NCI-H748 (cell line): ENCODE results near the gene WDR7.

ENCODE experiments used
- DNase-seq: peaks from one replicate; lab custom pipeline; 2025; ENCODE audit not compliant: unreplicated experiment; lab: John Stamatoyannopoulos, UW

Gene WDR7

DNA sequence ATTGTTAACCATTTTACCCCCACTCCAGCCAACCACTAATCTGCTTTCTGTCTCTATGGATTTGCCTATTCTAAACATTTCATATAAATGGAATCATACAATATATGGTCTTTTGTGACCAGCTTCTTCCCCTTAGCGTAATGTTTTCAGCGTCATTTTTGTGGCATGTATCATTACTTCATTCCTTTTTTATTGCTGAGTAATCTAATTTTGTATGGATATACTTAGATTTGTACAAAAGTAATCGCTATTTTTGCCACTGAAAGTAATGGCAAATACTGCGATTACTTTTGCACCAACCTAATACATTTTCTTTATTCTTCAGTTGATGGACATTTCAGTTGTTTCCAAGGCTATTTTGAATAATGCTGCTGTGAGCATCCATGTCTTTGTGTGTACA lies 227.6 kb downstream of the WDR7 start:
- no peak for DNase-seq

DNA sequence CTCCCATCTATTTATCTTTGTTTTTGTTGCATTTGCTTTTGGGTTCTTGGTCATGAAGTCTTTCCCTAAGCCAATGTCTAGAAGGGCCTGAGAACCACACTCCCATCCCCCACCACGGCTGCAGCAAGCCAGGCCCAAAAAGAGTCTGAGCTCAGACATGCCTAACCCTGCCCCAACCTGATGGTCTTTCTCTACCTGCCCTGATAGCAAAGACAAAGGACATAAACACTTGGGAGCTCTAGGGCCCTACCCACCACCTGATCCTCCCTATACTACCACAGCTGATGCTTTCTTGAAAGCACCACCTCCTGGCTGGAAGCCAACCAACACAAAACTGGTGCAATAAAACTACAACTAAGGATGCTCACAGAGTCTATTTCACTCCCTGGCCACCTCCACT lies 233.4 kb downstream of the WDR7 start:
- peak; percentile 26 for DNase-seq

DNA sequence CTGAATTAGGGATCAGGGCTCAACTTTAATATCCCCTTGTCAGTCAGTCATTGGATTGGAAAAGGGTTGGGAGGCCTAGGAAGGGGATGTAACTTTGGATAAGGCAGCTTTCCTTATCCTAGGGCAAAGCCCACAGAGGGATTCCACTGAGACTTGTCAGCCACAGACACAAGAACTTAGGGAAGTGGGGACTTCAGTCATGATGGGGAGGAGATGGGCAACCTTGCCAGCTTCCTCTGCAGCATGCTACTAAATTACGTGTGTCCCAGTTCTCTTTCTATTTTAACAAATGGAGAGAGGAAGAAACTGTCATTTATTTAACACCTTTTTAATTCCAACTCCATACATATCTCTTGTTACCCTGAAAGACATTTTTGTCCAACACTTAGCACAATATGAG lies 237.8 kb downstream of the WDR7 start:
- DNase-seq = no peak

DNA sequence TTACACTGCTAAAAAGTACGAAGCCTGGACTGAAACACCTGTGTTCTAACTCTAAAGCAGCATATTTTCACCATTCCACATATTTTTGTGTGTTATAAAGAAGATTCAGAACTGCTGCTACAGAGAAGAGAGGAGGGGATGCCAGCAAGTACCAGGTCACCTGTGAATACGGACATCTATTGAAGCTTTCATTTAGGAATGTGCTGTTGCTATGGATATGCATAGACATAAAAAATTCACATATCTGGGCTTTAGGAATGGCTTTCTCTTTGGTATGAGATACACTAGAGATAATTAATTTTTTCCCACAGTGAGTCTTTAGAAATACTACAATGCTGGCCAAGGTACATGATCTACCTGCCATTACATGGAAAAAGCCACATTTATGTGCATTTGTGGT lies 238.5 kb downstream of the WDR7 start:
- DNase-seq = no peak

DNA sequence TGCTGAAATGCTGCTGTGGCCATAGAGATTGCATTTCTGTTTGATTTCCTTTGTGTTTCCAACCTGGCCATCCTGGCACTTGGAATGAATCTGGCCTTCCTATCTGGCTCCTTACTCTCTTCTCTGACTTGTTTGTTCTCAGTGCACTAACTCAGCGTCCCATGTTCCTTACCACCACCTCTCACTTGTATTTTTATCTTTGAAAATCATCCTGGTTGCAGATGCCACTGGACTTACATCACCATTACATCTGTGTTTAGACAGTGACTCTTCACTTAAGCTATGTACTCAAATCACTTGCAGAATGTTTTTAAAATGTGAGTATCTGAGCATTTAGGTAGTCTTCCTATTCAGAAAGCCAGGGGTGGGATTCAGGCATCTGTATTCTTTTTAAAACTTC lies 239.5 kb downstream of the WDR7 start:
- no peak for DNase-seq

DNA sequence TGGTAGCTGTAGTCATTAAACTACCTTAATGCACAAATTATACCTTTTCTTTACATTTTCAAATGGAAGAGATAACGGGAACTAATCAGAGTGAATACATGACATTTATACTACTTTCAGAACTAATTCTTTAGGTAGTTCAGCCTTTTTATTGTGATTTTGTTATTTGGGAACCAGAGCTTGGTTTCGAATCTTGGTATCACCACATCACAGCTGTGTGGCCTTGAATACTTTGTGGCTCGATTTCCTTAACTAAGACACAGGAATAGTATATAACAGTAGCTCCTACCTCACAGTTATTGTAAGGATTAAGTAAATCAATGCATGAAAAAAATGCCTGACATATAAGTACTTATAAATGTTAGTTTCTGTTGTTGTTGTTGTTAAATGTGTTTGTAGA lies 240.0 kb downstream of the WDR7 start:
- DNase-seq = no peak

DNA sequence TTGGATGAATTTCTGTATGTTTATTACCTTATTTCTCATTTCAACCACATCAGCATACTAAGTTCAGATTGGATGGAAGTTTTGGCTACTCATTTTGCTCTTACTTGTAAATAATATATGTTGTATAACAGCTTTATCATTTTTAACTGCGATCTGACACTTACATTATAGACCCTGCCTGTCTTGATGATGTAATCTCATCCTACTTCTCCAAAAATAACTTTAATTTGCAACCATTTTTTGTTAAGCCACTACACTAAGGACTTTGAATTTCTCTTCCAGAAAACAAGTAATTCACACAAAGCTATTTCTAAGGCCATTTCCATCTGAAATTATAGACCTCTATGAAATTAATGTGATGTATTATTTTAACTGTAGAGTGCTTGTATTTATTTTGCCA lies 240.7 kb downstream of the WDR7 start:
- no peak for DNase-seq

DNA sequence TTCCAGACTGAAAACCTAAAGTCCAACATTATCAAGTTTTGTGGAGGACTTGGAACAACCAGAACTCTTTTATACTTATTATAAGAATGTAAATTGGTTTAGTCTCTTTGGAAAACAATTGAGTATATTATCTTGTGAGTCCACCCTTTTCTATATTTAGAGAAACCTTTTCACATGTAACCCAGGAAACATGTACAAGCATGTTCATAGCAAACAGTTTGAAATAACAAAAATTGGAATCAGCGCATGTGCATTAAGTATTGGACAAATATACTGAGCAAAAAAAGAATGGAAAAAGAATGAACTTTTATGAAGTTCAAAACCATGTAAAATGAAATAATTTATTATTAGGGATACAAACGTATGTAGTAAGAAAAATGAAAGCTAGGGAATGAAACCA lies 246.0 kb downstream of the WDR7 start:
- no peak for DNase-seq

DNA sequence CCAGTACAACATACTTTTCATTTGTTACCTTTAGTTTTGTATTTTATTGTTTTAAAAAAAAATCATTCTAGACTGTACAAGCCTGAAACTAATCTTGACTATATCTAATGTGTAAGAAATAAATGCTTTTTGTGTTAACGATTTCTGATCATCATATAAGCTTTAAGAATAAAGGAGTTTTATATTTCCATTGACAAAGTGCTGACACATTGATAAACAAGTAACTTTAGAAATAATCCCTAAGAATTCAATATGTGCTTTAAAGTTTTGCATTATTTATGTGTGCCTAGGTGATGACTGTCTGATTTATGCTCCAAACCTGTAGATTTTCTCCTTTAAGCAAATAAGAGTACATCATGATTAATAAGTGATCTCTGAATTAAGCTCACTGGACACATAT lies 248.5 kb downstream of the WDR7 start:
- DNase-seq = no peak

DNA sequence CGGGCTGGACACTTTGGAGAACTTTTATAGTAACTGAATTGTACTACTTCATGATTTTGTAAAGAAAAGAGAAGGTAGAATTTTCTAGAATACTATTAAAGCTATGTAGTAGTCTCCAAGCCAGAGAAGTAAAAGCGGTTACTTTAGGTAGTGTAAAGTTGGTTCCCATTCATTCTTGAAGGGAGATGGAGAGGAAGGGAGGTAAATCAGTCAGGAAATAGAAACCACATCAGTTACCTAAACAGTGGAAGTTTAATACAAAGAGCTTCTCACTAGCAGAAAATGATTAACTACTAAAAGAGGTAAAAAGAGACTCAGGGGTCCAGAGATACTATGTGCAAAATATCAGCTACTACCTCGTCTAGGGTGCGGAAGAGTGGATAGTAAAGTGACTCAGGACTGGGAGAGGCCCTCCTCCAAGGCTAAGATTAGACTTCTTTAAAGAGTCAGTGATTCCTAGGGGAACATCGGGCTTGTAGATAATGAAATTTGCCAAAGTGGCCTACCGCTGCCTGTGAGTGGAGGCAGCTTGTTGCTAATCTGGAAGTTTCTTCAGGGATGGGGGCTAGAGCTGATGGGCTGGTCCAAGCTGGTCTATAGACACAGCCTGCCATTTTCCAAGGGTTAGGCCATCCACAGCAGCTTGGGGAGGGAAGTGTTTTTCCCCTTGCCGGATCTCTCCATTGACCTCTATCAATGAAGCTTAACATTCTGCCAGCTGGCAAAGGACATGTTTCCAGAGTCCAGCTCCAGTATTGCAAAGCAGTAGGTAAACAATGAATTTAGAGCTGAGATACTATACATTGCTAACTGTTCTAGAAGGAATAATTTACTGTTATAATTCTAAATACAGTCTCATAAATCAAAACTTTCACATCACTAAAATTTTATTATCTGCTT lies 249.3 kb downstream of the WDR7 start:
- DNase-seq = no peak

DNA sequence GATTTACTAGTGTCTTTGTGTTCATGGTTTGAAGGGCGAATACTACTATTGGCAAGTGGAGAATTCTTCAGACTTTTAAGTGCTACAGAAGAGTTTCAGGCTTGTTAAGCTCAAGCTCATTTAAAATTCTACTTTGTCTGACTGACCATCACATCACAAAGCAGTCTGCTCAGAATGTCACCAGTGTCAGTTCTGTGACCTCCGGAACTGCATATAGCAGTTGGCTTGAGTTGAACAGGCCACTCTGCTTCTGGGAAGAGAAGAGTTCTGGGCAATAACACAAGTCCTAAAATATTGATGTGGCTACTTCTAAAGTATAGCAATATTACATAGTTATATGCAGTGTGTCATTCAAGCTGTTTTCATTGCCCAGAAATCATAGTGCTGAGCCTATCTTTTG lies 250.8 kb downstream of the WDR7 start:
- DNase-seq = no peak

DNA sequence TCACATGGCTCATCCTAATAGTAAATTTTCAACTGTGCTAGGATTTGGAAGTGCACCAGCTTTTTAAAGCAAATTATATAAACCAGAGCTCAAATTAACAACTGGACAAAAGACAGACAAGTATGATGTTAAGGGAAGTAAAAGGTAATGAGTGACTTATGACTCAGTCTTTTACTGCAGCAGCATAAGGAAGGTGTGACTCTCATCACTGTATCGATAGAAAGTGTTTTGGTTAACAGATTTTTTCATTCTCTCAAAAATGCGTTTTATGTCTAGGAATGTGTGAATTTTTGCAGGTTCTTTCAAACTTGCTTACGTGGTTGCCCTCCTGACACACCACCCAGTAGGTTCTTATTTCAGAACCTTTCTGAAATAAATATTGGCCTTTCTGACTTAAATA lies 251.5 kb downstream of the WDR7 start:
- no peak for DNase-seq

DNA sequence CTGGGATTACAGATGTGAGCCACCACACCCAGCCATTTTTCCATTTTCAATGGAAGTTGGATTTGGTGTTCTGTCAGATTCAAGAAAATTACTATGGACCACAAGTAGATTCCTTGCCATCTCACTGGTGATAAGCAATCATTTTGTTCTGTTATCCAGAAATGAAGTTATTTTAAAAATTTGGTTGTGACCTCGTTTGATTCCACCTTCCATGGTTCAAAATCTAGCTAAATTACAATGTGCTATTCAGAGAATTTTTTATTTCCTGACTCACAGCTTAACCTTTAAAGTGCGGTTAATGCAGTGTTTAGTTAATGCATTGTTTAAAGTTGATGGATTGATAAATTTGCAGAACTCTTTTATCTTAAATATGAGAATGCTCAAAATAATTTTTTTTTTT lies 252.5 kb downstream of the WDR7 start:
- no peak for DNase-seq

DNA sequence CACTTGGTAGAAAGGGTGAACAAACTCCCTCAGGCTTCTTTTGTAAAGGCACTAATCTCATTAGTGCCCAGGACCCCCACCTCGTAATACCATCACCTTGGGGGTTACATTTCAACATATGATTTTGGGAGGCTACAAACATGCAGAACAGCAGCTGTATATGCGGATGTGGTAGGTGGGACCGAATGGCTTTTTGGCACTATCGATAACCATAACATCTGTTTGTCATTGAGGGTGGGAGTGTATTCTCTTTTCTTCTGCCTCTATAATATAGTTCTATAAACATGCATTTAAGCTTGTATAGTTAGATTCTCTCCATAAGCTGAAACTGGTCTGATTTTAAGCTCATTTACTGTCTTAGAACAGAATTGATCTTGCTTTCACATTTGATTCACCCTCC lies 256.6 kb downstream of the WDR7 start:
- no peak for DNase-seq

DNA sequence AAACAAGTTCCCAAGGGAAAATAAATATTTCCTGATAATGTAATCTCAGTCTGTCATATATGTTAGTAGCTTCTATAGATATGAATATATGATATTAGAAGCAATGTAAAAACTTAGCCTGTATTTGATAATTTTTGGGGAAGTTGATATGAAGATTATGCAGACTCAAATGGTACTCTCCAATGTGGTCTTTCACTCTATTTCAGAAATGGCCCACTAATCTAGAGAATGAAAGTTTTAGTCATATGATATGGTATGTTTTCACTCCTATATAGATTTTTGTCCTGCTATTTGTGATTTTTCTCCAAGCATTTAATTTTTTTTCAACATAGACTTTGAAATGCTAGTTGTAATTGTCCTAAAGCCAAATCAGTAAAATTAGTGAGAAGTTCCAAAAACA lies 259.1 kb downstream of the WDR7 start:
- no peak for DNase-seq

DNA sequence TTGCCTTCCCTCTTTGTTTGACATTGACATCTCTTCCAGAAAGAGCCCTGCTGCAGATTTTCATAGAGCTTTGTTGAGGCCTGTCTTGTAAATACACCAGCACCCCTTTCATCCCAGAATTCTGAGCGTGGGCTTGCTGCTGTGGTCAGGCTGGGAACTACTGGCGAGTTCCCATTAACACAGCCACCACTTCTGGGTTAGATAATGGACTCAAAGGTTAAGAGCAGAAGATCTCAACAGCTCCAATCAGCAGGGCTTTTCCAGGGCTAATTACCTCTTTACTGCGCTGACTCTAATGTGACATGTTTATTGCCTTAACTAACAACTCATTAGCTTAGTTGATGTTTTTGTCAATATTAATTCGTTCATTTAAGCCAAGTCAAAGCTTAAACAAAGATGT lies 259.8 kb downstream of the WDR7 start:
- peak; percentile 94 for DNase-seq

DNA sequence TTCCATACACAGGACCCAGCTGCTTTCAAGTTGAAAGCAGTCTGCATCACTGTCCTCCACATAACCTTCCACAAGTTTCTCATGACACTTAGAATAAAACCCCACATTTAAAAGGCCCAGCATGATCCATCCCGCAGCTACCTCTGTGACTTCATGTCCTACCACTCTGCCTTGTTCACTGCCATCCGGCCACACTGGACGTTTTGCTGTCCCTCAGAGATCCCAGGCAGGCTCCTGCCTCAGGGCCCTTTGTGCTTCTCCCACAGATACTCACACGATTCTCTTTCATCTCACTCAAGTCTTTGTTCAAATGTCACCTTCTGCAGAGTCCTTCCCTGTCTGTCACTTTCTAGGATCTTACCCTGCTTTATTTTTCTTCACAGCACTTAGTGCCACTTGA lies 262.8 kb downstream of the WDR7 start:
- no peak for DNase-seq

DNA sequence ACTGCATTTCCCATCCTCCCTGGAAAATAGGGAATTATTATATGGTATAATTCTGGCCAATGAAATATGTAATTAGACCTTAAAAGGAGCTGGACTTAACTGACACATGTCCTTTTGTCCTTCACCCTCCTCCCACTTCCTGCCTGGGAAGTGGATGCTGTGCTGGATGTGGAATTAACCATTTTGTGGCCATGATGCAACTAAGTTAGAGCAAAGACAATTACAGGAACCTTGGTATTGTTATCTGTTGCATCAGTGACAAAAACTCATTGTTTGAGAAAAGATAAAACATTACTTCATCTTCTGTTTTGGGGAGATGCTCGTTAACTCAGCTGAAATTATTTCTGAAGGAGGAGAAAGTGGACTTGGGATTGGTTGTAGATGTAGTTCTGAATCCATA lies 268.0 kb downstream of the WDR7 start:
- DNase-seq = no peak

DNA sequence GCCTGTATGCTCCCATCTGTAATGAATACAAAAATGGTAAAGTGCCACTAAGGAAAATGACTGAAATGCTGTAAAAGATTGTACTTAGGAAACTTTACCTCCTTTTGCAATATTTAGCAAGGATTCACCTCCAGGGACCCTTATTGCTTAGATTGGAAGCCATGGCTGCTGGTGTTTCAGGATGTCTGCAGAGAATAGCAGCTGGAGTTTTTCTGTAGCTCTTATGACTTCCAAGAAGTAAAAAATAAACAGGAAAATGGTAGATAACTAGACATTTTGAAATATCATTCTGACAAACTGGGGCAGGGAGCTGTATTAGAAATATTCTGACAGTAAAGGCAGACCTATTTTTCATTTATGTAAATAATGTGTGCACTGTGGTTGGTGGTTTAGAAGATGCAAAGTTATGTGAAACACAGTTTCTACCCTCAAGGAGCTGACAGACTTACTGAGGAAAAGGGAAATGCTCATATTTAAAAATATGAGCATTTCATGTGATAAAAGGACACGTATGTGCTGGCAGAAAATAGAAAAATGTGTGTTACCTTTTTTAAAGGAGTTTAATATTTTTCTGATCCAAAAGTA lies 270.8 kb downstream of the WDR7 start:
- no peak for DNase-seq

DNA sequence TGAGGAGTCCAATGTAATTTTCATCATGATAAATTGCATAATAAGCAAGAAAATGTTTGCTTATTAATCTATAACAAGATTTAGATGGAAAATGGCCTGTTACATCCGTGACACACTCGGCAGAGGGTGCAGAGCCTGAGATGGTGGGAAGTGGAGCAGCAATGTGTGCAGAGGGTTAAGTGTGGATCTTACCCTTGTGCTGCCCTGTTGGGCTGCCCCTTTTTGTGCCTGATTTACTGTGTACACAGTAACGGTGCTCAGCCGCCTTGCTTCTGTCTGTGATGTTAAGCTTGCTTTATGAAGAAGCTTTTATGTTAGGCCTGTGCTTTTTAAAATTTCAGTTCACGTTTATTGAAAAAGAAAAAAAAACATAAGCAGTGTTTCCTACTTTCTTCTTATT lies 275.6 kb downstream of the WDR7 start:
- no peak for DNase-seq

DNA sequence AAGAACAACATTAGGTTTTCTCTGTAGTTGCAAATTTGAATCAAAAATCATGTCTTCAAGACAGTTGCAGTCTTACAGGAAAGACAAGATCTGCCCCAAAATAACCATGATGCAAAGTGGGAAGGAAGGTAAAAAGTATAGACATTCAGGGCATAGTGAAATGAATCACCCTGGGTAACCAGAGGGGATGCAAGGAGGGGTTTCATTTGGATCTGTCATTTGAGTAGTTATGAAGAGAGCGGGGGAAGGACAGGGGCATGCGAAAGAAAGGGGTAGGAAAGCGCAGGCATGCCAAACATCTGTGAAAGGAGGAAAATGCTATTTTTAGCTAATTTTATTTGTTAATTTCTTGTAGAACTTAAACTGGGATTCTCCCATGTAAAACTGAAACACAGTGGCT lies 276.6 kb downstream of the WDR7 start:
- DNase-seq = no peak

DNA sequence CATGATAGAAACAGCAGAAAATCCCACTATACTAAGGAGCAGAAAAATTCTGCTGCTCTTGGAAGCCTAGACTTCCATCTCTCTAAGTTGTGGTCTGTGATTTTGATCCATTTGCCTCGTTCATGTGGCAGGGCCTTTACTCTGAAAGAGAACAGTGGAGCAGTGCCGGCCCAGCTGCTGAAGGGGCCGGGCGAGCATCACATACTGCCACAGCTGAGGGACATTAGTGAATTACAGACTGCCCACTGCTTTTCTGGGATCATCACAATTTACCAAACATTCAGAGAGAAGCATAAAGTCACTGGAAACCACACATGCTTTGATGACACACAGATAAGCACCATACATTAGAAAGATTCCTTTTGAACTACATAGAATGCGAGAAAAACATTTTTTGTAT lies 278.7 kb downstream of the WDR7 start:
- DNase-seq = no peak

DNA sequence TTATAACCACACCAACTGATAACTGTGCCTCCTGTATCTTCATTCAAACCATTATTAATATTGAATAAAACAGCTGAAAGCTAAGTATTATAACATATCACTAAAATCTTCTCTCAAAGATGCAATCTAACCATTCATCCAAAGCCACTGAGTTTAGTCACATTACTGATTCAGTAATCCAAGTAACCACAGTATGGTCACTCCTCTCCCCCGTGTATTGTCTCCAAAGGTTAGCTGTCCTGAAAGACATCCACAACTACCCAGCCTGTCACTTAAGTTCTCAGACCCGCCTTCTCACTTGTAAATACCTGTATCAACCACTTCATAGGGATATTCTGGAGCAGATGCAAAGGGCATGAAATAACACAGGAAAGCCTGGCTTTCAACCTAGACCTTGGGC lies 282.3 kb downstream of the WDR7 start:
- no peak for DNase-seq
